Fibroblast of lung (primary cell): ENCODE measurements around the gene SLC24A3.

ENCODE experiments used
- EZH2 ChIP-seq: IDR thresholded peaks from 2 replicates; pipeline ENCODE4 v1.5.1; 2012; ENCODE audit warnings: low read length, control low read depth, mild to moderate bottlenecking; ENCODE audit errors: missing control alignments
- TF ChIP-seq, protein P1 (sequence below), 2 donors: IDR thresholded peaks in 1 of 2; conservative IDR thresholded peaks in 1 of 2; 1 replicate in 1 of 2; 2 replicates in 1 of 2; pipeline ENCODE4 v1.5.1; 2011 to 2012; ENCODE audit warnings: low read length in 2 of 2, control low read depth in 1 of 2, inconsistent platforms in 1 of 2, low read depth in 1 of 2, mild to moderate bottlenecking in 1 of 2

DNA sequence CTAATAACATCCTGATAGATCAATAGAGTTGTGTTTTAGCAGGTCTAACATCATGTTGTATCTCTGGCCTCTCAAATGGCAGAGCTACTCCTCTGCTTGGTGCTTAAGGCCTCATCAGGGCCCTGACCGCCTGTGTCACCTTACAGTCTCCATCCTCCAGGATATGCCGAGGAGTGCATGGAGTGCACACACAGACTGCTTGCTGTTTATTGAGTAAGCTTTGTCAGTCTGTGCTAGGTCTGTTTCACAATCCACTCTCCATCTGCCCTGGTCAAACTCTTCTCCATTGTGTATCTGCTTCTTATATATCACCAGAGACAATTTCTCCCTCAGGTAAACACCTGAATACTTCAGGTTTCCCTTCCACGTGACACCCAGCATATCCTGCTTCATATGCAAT, 136.1 kb downstream of the SLC24A3 start:
- TF ChIP-seq, protein P1, sequence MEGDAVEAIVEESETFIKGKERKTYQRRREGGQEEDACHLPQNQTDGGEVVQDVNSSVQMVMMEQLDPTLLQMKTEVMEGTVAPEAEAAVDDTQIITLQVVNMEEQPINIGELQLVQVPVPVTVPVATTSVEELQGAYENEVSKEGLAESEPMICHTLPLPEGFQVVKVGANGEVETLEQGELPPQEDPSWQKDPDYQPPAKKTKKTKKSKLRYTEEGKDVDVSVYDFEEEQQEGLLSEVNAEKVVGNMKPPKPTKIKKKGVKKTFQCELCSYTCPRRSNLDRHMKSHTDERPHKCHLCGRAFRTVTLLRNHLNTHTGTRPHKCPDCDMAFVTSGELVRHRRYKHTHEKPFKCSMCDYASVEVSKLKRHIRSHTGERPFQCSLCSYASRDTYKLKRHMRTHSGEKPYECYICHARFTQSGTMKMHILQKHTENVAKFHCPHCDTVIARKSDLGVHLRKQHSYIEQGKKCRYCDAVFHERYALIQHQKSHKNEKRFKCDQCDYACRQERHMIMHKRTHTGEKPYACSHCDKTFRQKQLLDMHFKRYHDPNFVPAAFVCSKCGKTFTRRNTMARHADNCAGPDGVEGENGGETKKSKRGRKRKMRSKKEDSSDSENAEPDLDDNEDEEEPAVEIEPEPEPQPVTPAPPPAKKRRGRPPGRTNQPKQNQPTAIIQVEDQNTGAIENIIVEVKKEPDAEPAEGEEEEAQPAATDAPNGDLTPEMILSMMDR (conservative IDR thresholded peaks at IDR 0.05 in 1 of 2, IDR thresholded peaks at IDR 0.05 in 1 of 2; ENCODE audit: low read depth in 1 of 2, low read length in 2 of 2), result no peak
- no peak for TF ChIP-seq EZH2
